Lower leg skin (tissue), 4 donors: ENCODE results near the gene CSPG4. TPM values are rescaled to one million over a fixed set of nuclear protein-coding genes. Genes with fewer than 3 reads are reported as not detected.
A peak's percentile ranks its signal among the peaks of the same experiment; 100 is the strongest.

Experiments
- DNase-seq, 2 donors: peaks; one replicate each; pipeline ENCODE4 v3.0.0-alpha.2; 2019; ENCODE audit warnings: low spot score in 2 of 2
- H3K4me3 ChIP-seq: fragments of 200-600 bp; sonication (generic); 2 replicates; pipeline ENCODE4 v1.5.1; 2017; ENCODE audit warnings: mild to moderate bottlenecking, low read depth; ENCODE audit not compliant: poor library complexity, severe bottlenecking
- POLR2A ChIP-seq, 2 donors: fragments of 450-650 bp; IDR thresholded peaks; one replicate each; pipeline ENCODE4 v1.6.1; 2016 to 2017; ENCODE audit warnings: antibody characterized with exemption in 2 of 2, mild to moderate bottlenecking in 1 of 2, moderate library complexity in 1 of 2
- WGBS, 2 donors: methylation state at CpG; one replicate each; pipeline ENCODE4 v1.1.5; 2018; 5-methylcytosine and 5-hydroxymethylcytosine counted together
- intact Hi-C: fragments of 100-400 bp; cut with DNase I; formaldehyde crosslinking; loops from one replicate; pipeline ENCODE4 v1.15.0; 2023; ENCODE audit warnings: low total_unique reads
- total RNA-seq, 4 donors: library from RNA; depleted of rRNA; stranded (reverse); fragments of >200 nt; gene quantifications; one replicate each; pipeline ENCODE4 v1.1.0, GENCODE V29; 2016
- TF ChIP-seq, protein P1 (sequence below), 3 donors: fragments of 450-650 bp; IDR thresholded peaks; one replicate each; pipeline ENCODE4 v1.5.1; 2016; ENCODE audit warnings: antibody characterized with exemption in 3 of 3, mild to moderate bottlenecking in 3 of 3, moderate library complexity in 2 of 3

Gene CSPG4
- total RNA-seq, 4 donors from 2014 or later, result 9.1 to 28.7 (median 10.5) TPM

- WGBS, 2 donors, result 0 to 1% methylated on average over 29 to 55 of the region's 76 CpGs
- H3K4me3 ChIP-seq, result peak within 1 kb of the TSS; percentile 91
- peak; percentile 53 to 95 for DNase-seq
- TF ChIP-seq, protein P1, sequence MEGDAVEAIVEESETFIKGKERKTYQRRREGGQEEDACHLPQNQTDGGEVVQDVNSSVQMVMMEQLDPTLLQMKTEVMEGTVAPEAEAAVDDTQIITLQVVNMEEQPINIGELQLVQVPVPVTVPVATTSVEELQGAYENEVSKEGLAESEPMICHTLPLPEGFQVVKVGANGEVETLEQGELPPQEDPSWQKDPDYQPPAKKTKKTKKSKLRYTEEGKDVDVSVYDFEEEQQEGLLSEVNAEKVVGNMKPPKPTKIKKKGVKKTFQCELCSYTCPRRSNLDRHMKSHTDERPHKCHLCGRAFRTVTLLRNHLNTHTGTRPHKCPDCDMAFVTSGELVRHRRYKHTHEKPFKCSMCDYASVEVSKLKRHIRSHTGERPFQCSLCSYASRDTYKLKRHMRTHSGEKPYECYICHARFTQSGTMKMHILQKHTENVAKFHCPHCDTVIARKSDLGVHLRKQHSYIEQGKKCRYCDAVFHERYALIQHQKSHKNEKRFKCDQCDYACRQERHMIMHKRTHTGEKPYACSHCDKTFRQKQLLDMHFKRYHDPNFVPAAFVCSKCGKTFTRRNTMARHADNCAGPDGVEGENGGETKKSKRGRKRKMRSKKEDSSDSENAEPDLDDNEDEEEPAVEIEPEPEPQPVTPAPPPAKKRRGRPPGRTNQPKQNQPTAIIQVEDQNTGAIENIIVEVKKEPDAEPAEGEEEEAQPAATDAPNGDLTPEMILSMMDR (IDR thresholded peaks at IDR 0.05), result no peak
- TF ChIP-seq POLR2A (IDR thresholded peaks at IDR 0.05), result no peak
- intact Hi-C loops, result no loop called here
Observed at GRCh38 chr15:75647370-75648155, 65.1 kb downstream of the CSPG4 start, which contains the start of gene SNX33. Gene SNX33 (plus strand): TSS chr15:75647912. CDS start chr15:75649103, 1,191 bp downstream.

GRCh38 chr15:75646944-75647364 is 65.7 kb downstream of the CSPG4 start:
- H3K4me3 ChIP-seq, result peak overlapping the region; percentile 91
- 0 to 1% methylated on average over 26 of the region's 26 CpGs for WGBS, 2 donors
- TF ChIP-seq POLR2A (IDR thresholded peaks at IDR 0.05), result no peak
- TF ChIP-seq, protein P1 (IDR thresholded peaks at IDR 0.05), result no peak
- DNase-seq, result peak in 1 of 2 donors; percentile 88
- intact Hi-C loops, result no loop called here

DNA sequence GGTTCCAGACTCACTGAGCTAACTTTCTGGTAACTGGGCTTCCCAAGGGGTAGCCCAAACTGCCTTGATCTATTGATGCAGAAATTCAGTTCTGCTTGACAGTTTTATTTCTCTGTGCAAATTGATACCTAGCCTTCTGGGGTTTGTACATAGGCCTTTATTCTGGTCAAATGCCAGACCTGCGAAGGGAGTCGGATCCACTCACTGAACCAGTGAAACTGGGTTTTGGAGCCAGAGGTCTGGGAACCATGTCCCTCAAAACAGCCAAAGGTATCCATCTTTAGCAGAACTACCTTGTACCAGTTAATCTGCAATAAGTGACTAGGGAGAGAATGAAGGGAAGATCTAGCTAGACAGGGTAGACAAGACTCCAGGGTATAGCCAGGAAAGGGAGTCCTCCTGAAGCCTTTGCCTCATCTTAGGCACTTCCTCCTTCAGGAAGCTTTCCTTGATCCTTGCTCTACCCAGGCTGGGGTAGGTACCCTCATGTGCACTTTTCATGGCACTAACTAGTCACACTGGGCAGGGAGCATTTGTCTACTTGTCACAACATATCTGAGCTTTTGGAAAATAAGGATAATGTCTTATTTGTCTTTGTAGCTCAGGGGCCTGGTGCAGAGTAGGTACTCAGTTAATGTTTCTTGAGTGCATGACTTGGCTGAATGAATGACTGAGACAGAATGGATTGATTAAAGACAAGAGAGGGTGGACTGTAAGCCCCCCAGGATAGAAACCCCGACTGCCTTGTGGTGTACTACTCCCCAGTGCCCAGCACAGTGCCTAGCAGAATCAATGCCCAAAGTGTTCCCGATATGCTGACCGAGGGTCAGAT is 66.3 kb downstream of the CSPG4 start:
- intact Hi-C loops, result no loop called here
- DNase-seq, result no peak
- TF ChIP-seq, protein P1 (IDR thresholded peaks at IDR 0.05), result no peak
- no peak for TF ChIP-seq POLR2A (IDR thresholded peaks at IDR 0.05)
- 26 to 35% methylated on average over 5 of the region's 5 CpGs for WGBS, 2 donors
- H3K4me3 ChIP-seq, result peak overlapping the region; percentile 91

DNA sequence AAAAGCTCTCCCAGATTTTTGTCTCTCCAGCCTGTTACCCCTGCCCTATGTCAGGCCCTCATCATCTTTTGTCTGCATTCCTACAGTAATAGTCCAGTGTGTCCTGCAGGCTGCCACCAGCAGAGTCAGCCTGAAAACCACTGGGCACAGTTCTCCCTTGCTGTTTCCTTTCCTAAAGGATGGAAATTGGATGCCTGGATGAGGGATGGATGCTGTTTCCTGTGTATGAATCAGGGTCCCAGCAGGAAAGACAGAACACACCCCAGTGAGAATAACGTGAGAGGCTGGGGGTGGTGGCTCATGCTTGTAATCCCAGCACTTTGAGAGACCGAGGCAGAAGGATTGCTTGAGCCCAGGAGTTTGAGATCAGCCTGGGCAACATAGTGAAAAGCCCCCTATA is 68.3 kb downstream of the CSPG4 start:
- intact Hi-C loops, result no loop called here
- no peak for DNase-seq
- WGBS, 2 donors, result 79 to 86% methylated on average over 2 of the region's 2 CpGs
- TF ChIP-seq, protein P1 (IDR thresholded peaks at IDR 0.05), result no peak
- no peak for TF ChIP-seq POLR2A (IDR thresholded peaks at IDR 0.05)
- H3K4me3 ChIP-seq, result no peak overlapping the region

GRCh38 chr15:75641603-75642002 is 71.0 kb downstream of the CSPG4 start:
- DNase-seq, result no peak
- H3K4me3 ChIP-seq, result no peak overlapping the region
- WGBS, 2 donors, result 84 to 88% methylated on average over 5 of the region's 5 CpGs
- no peak for TF ChIP-seq POLR2A (IDR thresholded peaks at IDR 0.05)
- TF ChIP-seq, protein P1 (IDR thresholded peaks at IDR 0.05), result no peak
- intact Hi-C loops, result no loop called here
